A673 (cell line): ENCODE results near the gene SCN2A. TPM values are rescaled to one million over a fixed set of nuclear protein-coding genes. Genes with fewer than 3 reads are reported as not detected.

Experiments used
- BruUV-seq: library from RNA; stranded (reverse); fragments of 400-500 nt; replicated peaks from 2 replicates; lab custom pipeline; 2021; lab: Mats Ljungman, UMichigan
- CTCF ChIA-PET: fragments of 300-600 bp; sonication (Branson Sonifier 250); formaldehyde crosslinking; loops from one replicate; lab custom pipeline; 2022; ENCODE audit warnings: antibody characterized with exemption; lab: Charles Lee
- POLR2A ChIA-PET: fragments of 300-600 bp; sonication (Branson Sonifier 250); formaldehyde crosslinking; loops from one replicate; lab custom pipeline; 2022; ENCODE audit warnings: antibody characterized with exemption; ENCODE audit not compliant: low non-redundant PET; lab: Charles Lee
- DNase-seq: peaks from one replicate; pipeline ENCODE4 v3.0.0-alpha.2; 2015; ENCODE audit warnings: low spot score
- H3K27ac ChIP-seq: fragments of 200-600 bp; sonication (generic); 2 replicates; pipeline ENCODE4 v1.5.1; 2016; ENCODE audit warnings: mixed run types, low read depth, mild to moderate bottlenecking, mixed read lengths, antibody characterized with exemption, low read length; ENCODE audit not compliant: poor library complexity, severe bottlenecking
- H3K27me3 ChIP-seq: fragments of 200-600 bp; sonication (generic); replicated peaks from 2 replicates; pipeline ENCODE4 v1.6.1; 2017; ENCODE audit warnings: mixed run types, low read depth, mild to moderate bottlenecking, mixed read lengths, antibody characterized with exemption, low read length; ENCODE audit not compliant: insufficient read depth, poor library complexity
- H3K36me3 ChIP-seq: fragments of 200-600 bp; sonication (generic); 2 replicates; pipeline ENCODE4 v1.6.1; 2016; ENCODE audit warnings: mixed run types, mild to moderate bottlenecking, mixed read lengths, antibody characterized with exemption, low read length; ENCODE audit not compliant: insufficient read depth, poor library complexity, severe bottlenecking
- H3K4me1 ChIP-seq: fragments of 200-600 bp; sonication (generic); 2 replicates; pipeline ENCODE4 v1.6.1; 2017; ENCODE audit warnings: mixed run types, mild to moderate bottlenecking, mixed read lengths, antibody characterized with exemption, low read length; ENCODE audit not compliant: insufficient read depth, poor library complexity, severe bottlenecking
- H3K4me3 ChIP-seq: fragments of 200-600 bp; sonication (generic); 2 replicates; pipeline ENCODE4 v1.5.1; 2016; ENCODE audit warnings: low read depth, mixed run types, mild to moderate bottlenecking, mixed read lengths, low read length; ENCODE audit not compliant: poor library complexity, severe bottlenecking
- H3K9me3 ChIP-seq: fragments of 200-600 bp; sonication (generic); 2 replicates; pipeline ENCODE4 v1.6.1; 2016; ENCODE audit warnings: mixed run types, low read depth, mild to moderate bottlenecking, mixed read lengths, antibody characterized with exemption, low read length; ENCODE audit not compliant: poor library complexity, severe bottlenecking
- CTCF ChIP-seq: fragments of 300-800, 200-600 bp; sonication (generic); conservative IDR thresholded peaks from 2 replicates; pipeline ENCODE4 v1.5.1; 2017; ENCODE audit warnings: low read depth, mild to moderate bottlenecking, antibody characterized with exemption, low read length, moderate library complexity, mixed read lengths
- EZH2 ChIP-seq: fragments of 200-600 bp; sonication (generic); IDR thresholded peaks from 2 replicates; pipeline ENCODE4 v1.6.1; 2017; ENCODE audit warnings: borderline replicate concordance, low read depth, mild to moderate bottlenecking, mixed read lengths, antibody characterized with exemption, low read length; ENCODE audit not compliant: poor library complexity, severe bottlenecking
- intact Hi-C: fragments of 100-400 bp; cut with micrococcal nuclease; formaldehyde crosslinking; loops from one replicate; pipeline ENCODE4 v1.10.0; 2022; ENCODE audit not compliant: unreplicated experiment
- total RNA-seq: library from RNA; stranded (reverse); gene quantifications from 2 replicates; pipeline ENCODE4 v1.2.3, GENCODE V29; 2021

SCN2A gene
- total RNA-seq, 1 experiment from 2014 or later, result 0.73 TPM

- CTCF ChIA-PET, result no interaction called here
- Histone ChIP-seq H3K4me3 (no peak overlapping the region), H3K36me3 (no peaks in the 10 kb centered on the region), H3K27me3 (no peaks in the 10 kb centered on the region), H3K4me1 (peaks cover 15% of the 10 kb centered on the region), H3K27ac (no peak overlapping the region), H3K9me3 (no peaks in the 10 kb centered on the region)
- TF ChIP-seq CTCF, result no peak
- TF ChIP-seq EZH2, result no peak
- no TSS peak for BruUV-seq
- POLR2A ChIA-PET, result no interaction called here
- intact Hi-C loops, result no loop called here
- DNase-seq, result peak; percentile 48
Measured at GRCh38 chr2:165357758-165358157, 118.5 kb downstream of the SCN2A start.

- Histone ChIP-seq H3K27ac (no peak overlapping the region), H3K36me3 (no peaks in the 10 kb centered on the region), H3K4me1 (peaks cover 15% of the 10 kb centered on the region), H3K27me3 (no peaks in the 10 kb centered on the region), H3K9me3 (no peaks in the 10 kb centered on the region), H3K4me3 (no peak overlapping the region)
- no TSS peak for BruUV-seq
- POLR2A ChIA-PET, result no interaction called here
- intact Hi-C loops, result no loop called here
- no peak for DNase-seq
- CTCF ChIA-PET, result no interaction called here
- TF ChIP-seq EZH2 (no peak), CTCF (no peak)
Measured at GRCh38 chr2:165361514-165361913, 122.3 kb downstream of the SCN2A start.

GRCh38 chr2:165369131-165369897 lies 130.1 kb downstream of the SCN2A start:
- ChIA-PET CTCF (no interaction called here), POLR2A (no interaction called here)
- H3K27ac ChIP-seq, result peak overlapping the region; percentile 34
- no peak overlapping the region for H3K4me3 ChIP-seq
- no peaks in the 10 kb centered on the region for H3K9me3 ChIP-seq
- H3K4me1 ChIP-seq, result peaks cover 31% of the 10 kb centered on the region
- peak; percentile 50 for DNase-seq
- H3K27me3 ChIP-seq, result no peaks in the 10 kb centered on the region
- no peaks in the 10 kb centered on the region for H3K36me3 ChIP-seq
- intact Hi-C loops, result no loop called here
- BruUV-seq, result no TSS peak
- no peak for TF ChIP-seq CTCF
